ENCODE results near the gene TM9SF4.

The TM9SF4 gene

GRCh38 chr20:32064667-32065066 is 44.8 kb upstream of the TM9SF4 start:
- no peak for DNase-seq (ENCODE audit: low read depth in 1 of 2, low spot score in 1 of 2)
- Histone ChIP-seq H3K27ac (replicated peaks) (peak overlapping the region; percentile 34; the same call in 1 of the 2 replicates), H3K27me3 (ENCODE audit: insufficient read depth, poor library complexity, severe bottlenecking) (no peaks in the 10 kb centered on the region), H3K4me3 (replicated peaks; ENCODE audit: insufficient read depth, low read length) (no peak overlapping the region)
- TF ChIP-seq REST (IDR thresholded peaks at IDR 0.05; ENCODE audit: insufficient replicate concordance, low read depth): no peak
- no peak for TF ChIP-seq CTCF (IDR thresholded peaks at IDR 0.05; ENCODE audit: insufficient read depth, low read length)
- TF ChIP-seq POLR2AphosphoS5 (IDR thresholded peaks at IDR 0.05; ENCODE audit: low read depth): no peak
- TF ChIP-seq GABPA (IDR thresholded peaks at IDR 0.05; ENCODE audit: low read depth): no peak
- TF ChIP-seq SPI1 (IDR thresholded peaks at IDR 0.05; ENCODE audit: borderline replicate concordance, low read depth): no peak

GRCh38 chr20:32067234-32067821 is 42.2 kb upstream of the TM9SF4 start:
- H3K4me3 ChIP-seq (replicated peaks; ENCODE audit: insufficient read depth, low read length): no peak overlapping the region
- peak; percentile 54 to 56 for DNase-seq (ENCODE audit: low read depth in 1 of 2, low spot score in 1 of 2)
- H3K27me3 ChIP-seq (ENCODE audit: insufficient read depth, poor library complexity, severe bottlenecking): no peaks in the 10 kb centered on the region
- TF ChIP-seq SPI1 (IDR thresholded peaks at IDR 0.05; ENCODE audit: borderline replicate concordance, low read depth) (peak; percentile 60; the same call in 1 of the 2 replicates), POLR2AphosphoS5 (IDR thresholded peaks at IDR 0.05; ENCODE audit: low read depth) (no peak)
- 0 out of 2 replicates have a peak overlapping the region, but pooled peaks have one; percentile 2 for H3K27ac ChIP-seq (replicated peaks)

- no peaks in the 10 kb centered on the region for H3K27me3 ChIP-seq (ENCODE audit: insufficient read depth, poor library complexity, severe bottlenecking)
- no peak overlapping the region for H3K4me3 ChIP-seq (replicated peaks; ENCODE audit: insufficient read depth, low read length)
- TF ChIP-seq REST (IDR thresholded peaks at IDR 0.05; ENCODE audit: insufficient replicate concordance, low read depth): no peak
- no peak for TF ChIP-seq SPI1 (IDR thresholded peaks at IDR 0.05; ENCODE audit: borderline replicate concordance, low read depth)
- H3K27ac ChIP-seq (replicated peaks): peak overlapping the region; percentile 41
- no peak for DNase-seq (ENCODE audit: low read depth in 1 of 2, low spot score in 1 of 2)
Measured at GRCh38 chr20:32068174-32068573, 41.3 kb upstream of the TM9SF4 start.

GRCh38 chr20:32069711-32070110 is 39.8 kb upstream of the TM9SF4 start:
- DNase-seq (ENCODE audit: low read depth in 1 of 2, low spot score in 1 of 2): no peak
- no peaks in the 10 kb centered on the region for H3K27me3 ChIP-seq (ENCODE audit: insufficient read depth, poor library complexity, severe bottlenecking)
- TF ChIP-seq GABPA (IDR thresholded peaks at IDR 0.05; ENCODE audit: low read depth): no peak
- no peak for TF ChIP-seq POLR2AphosphoS5 (IDR thresholded peaks at IDR 0.05; ENCODE audit: low read depth)
- no peak for TF ChIP-seq REST (IDR thresholded peaks at IDR 0.05; ENCODE audit: insufficient replicate concordance, low read depth)
- no peak for TF ChIP-seq CTCF (IDR thresholded peaks at IDR 0.05; ENCODE audit: insufficient read depth, low read length)
- TF ChIP-seq SPI1 (IDR thresholded peaks at IDR 0.05; ENCODE audit: borderline replicate concordance, low read depth): peak; percentile 45; the same call in 1 of the 2 replicates

More at GRCh38 chr20:32069711-32070110, 39.8 kb upstream of the TM9SF4 start:
- Histone ChIP-seq H3K27ac (replicated peaks) (peak overlapping the region; percentile 60), H3K4me3 (replicated peaks; ENCODE audit: insufficient read depth, low read length) (no peak overlapping the region)

Measured in HL-60 (cell line).